OCI-LY7 (cell line): ENCODE results near the gene PPP4R2. TPM values are rescaled to one million over a fixed set of nuclear protein-coding genes. Genes with fewer than 3 reads are reported as not detected.

Source experiments
- BruUV-seq: library from RNA; stranded (reverse); fragments of 400-500 nt; replicated peaks from 2 replicates; lab custom pipeline; 2021; lab: Mats Ljungman, UMichigan
- CTCF ChIA-PET: fragments of 300-600 bp; sonication (Branson Sonifier 250); formaldehyde crosslinking; loops from one replicate; lab custom pipeline; 2022; ENCODE audit warnings: antibody characterized with exemption; ENCODE audit not compliant: unreplicated experiment; lab: Charles Lee
- POLR2A ChIA-PET: fragments of 300-600 bp; sonication (Branson Sonifier 250); formaldehyde crosslinking; loops from one replicate; lab custom pipeline; 2022; ENCODE audit warnings: antibody characterized with exemption; lab: Charles Lee
- DNase-seq: peaks from one replicate; pipeline ENCODE4 v3.0.0-alpha.2; 2015; ENCODE audit warnings: low spot score
- H2AFZ ChIP-seq: fragments of 200-600 bp; sonication (generic), shearing (Covaris generic); 2 replicates; pipeline ENCODE4 v1.6.1; 2014; ENCODE audit warnings: mild to moderate bottlenecking, antibody characterized with exemption, low read length, moderate library complexity
- H3K27ac ChIP-seq: fragments of 200-600 bp; sonication (generic); 2 replicates; pipeline ENCODE4 v1.5.1; 2014; ENCODE audit warnings: mixed run types, low read depth, mild to moderate bottlenecking, moderate library complexity, low read length, inconsistent platforms; ENCODE audit not compliant: poor library complexity, severe bottlenecking
- H3K36me3 ChIP-seq: fragments of 200-600 bp; sonication (generic); 2 replicates; pipeline ENCODE4 v1.6.1; 2014; ENCODE audit warnings: mild to moderate bottlenecking, antibody characterized with exemption, low read length, moderate library complexity, mixed read lengths; ENCODE audit not compliant: insufficient read depth
- H3K4me1 ChIP-seq: fragments of 200-600 bp; sonication (generic); 2 replicates; pipeline ENCODE4 v1.5.1; 2014; ENCODE audit warnings: mild to moderate bottlenecking, low read length; ENCODE audit not compliant: insufficient read depth, poor library complexity, severe bottlenecking
- H3K4me2 ChIP-seq: fragments of 200-600 bp; sonication (generic); 2 replicates; pipeline ENCODE4 v1.6.1; 2014; ENCODE audit warnings: mild to moderate bottlenecking, low read length
- H3K4me3 ChIP-seq: fragments of 200-600 bp; sonication (generic); 2 replicates; pipeline ENCODE4 v1.5.1; 2014; ENCODE audit warnings: mild to moderate bottlenecking, low read depth, low read length; ENCODE audit not compliant: poor library complexity, severe bottlenecking
- H3K79me2 ChIP-seq: fragments of 200-600 bp; sonication (generic); 2 replicates; pipeline ENCODE4 v1.6.1; 2016; ENCODE audit warnings: low read depth, mild to moderate bottlenecking, low read length, moderate library complexity, mixed read lengths; ENCODE audit not compliant: insufficient read depth
- H3K9me2 ChIP-seq: fragments of 200-600 bp; sonication (generic); 2 replicates; pipeline ENCODE4 v1.6.1; 2016; ENCODE audit warnings: mild to moderate bottlenecking, low read length, mixed read lengths; ENCODE audit not compliant: insufficient read depth
- H3K9me3 ChIP-seq: fragments of 200-600 bp; sonication (generic); 2 replicates; pipeline ENCODE4 v1.6.1; 2014; ENCODE audit warnings: mild to moderate bottlenecking, mixed run types, low read length, mixed read lengths
- H4K20me1 ChIP-seq: fragments of 200-600 bp; sonication (generic); 2 replicates; pipeline ENCODE4 v1.6.1; 2014; ENCODE audit warnings: mild to moderate bottlenecking, antibody characterized with exemption, low read length, moderate library complexity, mixed read lengths; ENCODE audit not compliant: insufficient read depth
- CTCF ChIP-seq: fragments of 200-600 bp; sonication (generic); conservative IDR thresholded peaks from 2 replicates; pipeline ENCODE4 v1.5.1; 2014; ENCODE audit warnings: mild to moderate bottlenecking, antibody characterized with exemption, low read length, moderate library complexity, mixed read lengths
- EZH2phosphoT487 ChIP-seq: fragments of 200-600 bp; sonication (generic); IDR thresholded peaks from 2 replicates; pipeline ENCODE4 v1.6.1; 2018; ENCODE audit warnings: low read depth, borderline replicate concordance, mild to moderate bottlenecking, mixed run types, antibody characterized with exemption, low read length, moderate library complexity, mixed read lengths
- intact Hi-C: fragments of 100-400 bp; cut with micrococcal nuclease; formaldehyde crosslinking; loops from one replicate; pipeline ENCODE4 v1.10.0; 2022; ENCODE audit not compliant: unreplicated experiment
- total RNA-seq, 2 experiments: library from RNA; depleted of rRNA in 1 of 2; stranded (reverse); fragments of >200 nt in 1 of 2; shearing (Covaris generic) in 1 of 2; gene quantifications; 2 replicates each; pipeline ENCODE4 v1.2.3, GENCODE V29; 2014 to 2022

Gene PPP4R2
- total RNA-seq, 2 experiments from 2014 or later = 52.0 to 99.5 TPM

- Histone ChIP-seq H3K9me3 (no peaks in the 10 kb centered on the region), H3K4me2 (no peak overlapping the region), H3K36me3 (no peaks in the 10 kb centered on the region), H4K20me1 (no peaks in the 10 kb centered on the region), H3K4me3 (no peak overlapping the region), H3K4me1 (no peaks in the 10 kb centered on the region), H3K79me2 (no peaks in the 10 kb centered on the region), H3K9me2 (no peaks in the 10 kb centered on the region), H2AFZ (no peak overlapping the region), H3K27ac (no peak overlapping the region)
- ChIA-PET POLR2A (no interaction called here), CTCF (no interaction called here)
- DNase-seq = no peak
- no TSS peak for BruUV-seq
- intact Hi-C loops = no loop called here
- TF ChIP-seq EZH2phosphoT487 = no peak
- no peak for TF ChIP-seq CTCF
Measured at GRCh38 chr3:73094129-73094528, 97.5 kb downstream of the PPP4R2 start.

GRCh38 chr3:73094951-73095350, 98.3 kb downstream of the PPP4R2 start:
- no TSS peak for BruUV-seq
- ChIA-PET CTCF (no interaction called here), POLR2A (interaction anchor here (0.5 to 0.8 kb wide), 2 partner anchors 302 to 1513 kb away, joined by 3 to 5 read pairs; no protein-coding TSS in a partner anchor)
- Histone ChIP-seq H3K4me1 (no peaks in the 10 kb centered on the region), H4K20me1 (no peaks in the 10 kb centered on the region), H3K79me2 (no peaks in the 10 kb centered on the region), H3K9me2 (no peaks in the 10 kb centered on the region), H3K4me2 (no peak overlapping the region), H3K36me3 (no peaks in the 10 kb centered on the region), H3K9me3 (no peaks in the 10 kb centered on the region), H3K27ac (no peak overlapping the region), H3K4me3 (no peak overlapping the region), H2AFZ (no peak overlapping the region)
- no peak for TF ChIP-seq CTCF
- TF ChIP-seq EZH2phosphoT487 = no peak
- no peak for DNase-seq
- intact Hi-C loops = no loop called here

GRCh38 chr3:73096169-73096568, 99.6 kb downstream of the PPP4R2 start:
- no TSS peak for BruUV-seq
- DNase-seq = no peak
- Histone ChIP-seq H3K27ac (no peak overlapping the region), H3K79me2 (no peaks in the 10 kb centered on the region), H3K4me1 (no peaks in the 10 kb centered on the region), H3K9me2 (no peaks in the 10 kb centered on the region), H3K9me3 (no peaks in the 10 kb centered on the region), H3K4me2 (no peak overlapping the region), H4K20me1 (no peaks in the 10 kb centered on the region), H2AFZ (no peak overlapping the region), H3K4me3 (no peak overlapping the region), H3K36me3 (no peaks in the 10 kb centered on the region)
- POLR2A ChIA-PET = no interaction called here
- CTCF ChIA-PET = no interaction called here
- intact Hi-C loops = no loop called here
- TF ChIP-seq CTCF (no peak), EZH2phosphoT487 (no peak)
